GM23338 (cell line): ENCODE data around the gene COBL. TPM values are rescaled to one million over a fixed set of nuclear protein-coding genes. Genes with fewer than 3 reads are reported as not detected.
A peak's percentile ranks its signal among the peaks of the same experiment; 100 is the strongest.

Source experiments
- ATAC-seq: fragments of 200-7000 bp; cut with Tn5 transposase; 3 replicates; pipeline ENCODE4 v1.9.1; 2020
- DNase-seq: peaks from one replicate; pipeline ENCODE4 v3.0.0-alpha.2; 2015; ENCODE audit warnings: low spot score
- H2AFZ ChIP-seq: fragments of 200-600 bp; sonication (generic); 2 replicates; pipeline ENCODE4 v1.8.0; 2016; ENCODE audit warnings: antibody characterized with exemption, mild to moderate bottlenecking, moderate library complexity
- H3F3A ChIP-seq: fragments of 200-600 bp; sonication (generic); replicated peaks from 2 replicates; pipeline ENCODE4 v1.8.0; 2017; ENCODE audit warnings: antibody characterized with exemption, mixed run types, low read depth
- H3K27ac ChIP-seq: fragments of 200-600 bp; sonication (generic); 2 replicates; pipeline ENCODE4 v1.6.1; 2016; ENCODE audit warnings: low read depth
- H3K27me3 ChIP-seq: fragments of 200-600 bp; sonication (generic); 2 replicates; pipeline ENCODE4 v1.8.0; 2016; ENCODE audit warnings: mild to moderate bottlenecking, mixed run types, moderate library complexity; ENCODE audit not compliant: insufficient read depth
- H3K36me3 ChIP-seq: fragments of 200-600 bp; sonication (generic); 2 replicates; pipeline ENCODE4 v1.8.0; 2016; ENCODE audit warnings: mild to moderate bottlenecking; ENCODE audit not compliant: insufficient read depth
- H3K4me1 ChIP-seq: fragments of 200-600 bp; sonication (generic); 2 replicates; pipeline ENCODE4 v1.8.0; 2016; ENCODE audit warnings: mild to moderate bottlenecking, moderate library complexity; ENCODE audit not compliant: insufficient read depth
- H3K4me2 ChIP-seq: fragments of 200-600 bp; sonication (generic); 2 replicates; pipeline ENCODE4 v1.7.1; 2017; ENCODE audit warnings: mixed run types
- H3K4me3 ChIP-seq: fragments of 200-600 bp; sonication (generic); 2 replicates; pipeline ENCODE4 v1.6.1; 2016; ENCODE audit warnings: mixed run types
- H3K79me2 ChIP-seq: fragments of 200-600 bp; sonication (generic); replicated peaks from 2 replicates; pipeline ENCODE4 v1.8.0; 2017; ENCODE audit warnings: mild to moderate bottlenecking; ENCODE audit not compliant: insufficient read depth
- H3K9me2 ChIP-seq: fragments of 200-600 bp; sonication (generic); 2 replicates; pipeline ENCODE4 v1.8.0; 2017; ENCODE audit not compliant: insufficient read depth
- H4K20me1 ChIP-seq: fragments of 200-600 bp; sonication (generic); replicated peaks from 2 replicates; pipeline ENCODE4 v1.8.0; 2017; ENCODE audit warnings: mild to moderate bottlenecking; ENCODE audit not compliant: insufficient read depth
- H3K27ac Mint-ChIP-seq: 2 replicates; pipeline ENCODE4 v1.8.0; 2020; ENCODE audit warnings: inconsistent platforms, mild to moderate bottlenecking, moderate library complexity, mixed read lengths
- H3K27me3 Mint-ChIP-seq: 3 replicates; pipeline ENCODE4 v1.8.0; 2022; ENCODE audit warnings: low read depth, mild to moderate bottlenecking, moderate library complexity, mixed read lengths, inconsistent platforms; ENCODE audit not compliant: insufficient read depth, poor library complexity
- H3K36me3 Mint-ChIP-seq: 3 replicates; pipeline ENCODE4 v1.8.0; 2021; ENCODE audit warnings: low read depth, mild to moderate bottlenecking, inconsistent platforms, moderate library complexity, mixed read lengths
- H3K4me1 Mint-ChIP-seq: 3 replicates; pipeline ENCODE4 v1.8.0; 2020; ENCODE audit warnings: mild to moderate bottlenecking, inconsistent platforms, mixed read lengths
- H3K4me3 Mint-ChIP-seq: 3 replicates; pipeline ENCODE4 v1.8.0; 2021; ENCODE audit warnings: moderate library complexity, mild to moderate bottlenecking, inconsistent platforms, mixed read lengths
- H3K9me3 Mint-ChIP-seq: 3 replicates; pipeline ENCODE4 v1.8.0; 2020; ENCODE audit warnings: moderate library complexity, mild to moderate bottlenecking, inconsistent platforms, mixed read lengths
- CREB1 ChIP-seq: fragments of 250-450 bp; sonication (Bioruptor Pico); IDR thresholded peaks from 2 replicates; pipeline ENCODE4 v1.5.0; 2020; ENCODE audit warnings: low read depth, mild to moderate bottlenecking, moderate library complexity
- CTCF ChIP-seq, 2 experiments: fragments of 200-600 bp in 1 of 2; sonication (generic) in 1 of 2; conservative IDR thresholded peaks; 2 replicates each; pipeline versions ENCODE4 v1.5.1 to v1.6.1; 2016 to 2017; ENCODE audit warnings: antibody characterized with exemption in 2 of 2, low read depth in 2 of 2, mild to moderate bottlenecking in 2 of 2, moderate library complexity in 1 of 2
- ETS1 ChIP-seq: IDR thresholded peaks from 2 replicates; pipeline ENCODE4 v1.6.1; 2016; ENCODE audit warnings: antibody characterized with exemption
- EZH2 ChIP-seq: fragments of 200-600 bp; sonication (generic); IDR thresholded peaks from one replicate; pipeline ENCODE4 v1.8.0; 2017; ENCODE audit warnings: antibody characterized with exemption, mild to moderate bottlenecking, low read depth; ENCODE audit not compliant: unreplicated experiment
- EZH2phosphoT487 ChIP-seq: fragments of 200-600 bp; sonication (generic); IDR thresholded peaks from one replicate; pipeline ENCODE4 v1.8.1; 2018; ENCODE audit warnings: antibody characterized with exemption; ENCODE audit not compliant: unreplicated experiment
- JUNB ChIP-seq: IDR thresholded peaks from one replicate; pipeline ENCODE4 v1.6.1; 2016; ENCODE audit warnings: antibody characterized with exemption; ENCODE audit not compliant: unreplicated experiment
- NANOG ChIP-seq: IDR thresholded peaks from 2 replicates; pipeline ENCODE4 v1.6.1; 2016; ENCODE audit warnings: antibody characterized with exemption, borderline replicate concordance
- POLR2AphosphoS5 ChIP-seq: IDR thresholded peaks from 2 replicates; pipeline ENCODE4 v1.6.1; 2016; ENCODE audit warnings: antibody characterized with exemption, low read depth
- REST ChIP-seq: IDR thresholded peaks from one replicate; pipeline ENCODE4 v1.6.1; 2018; ENCODE audit warnings: antibody characterized with exemption; ENCODE audit not compliant: unreplicated experiment
- STAT1 ChIP-seq: IDR thresholded peaks from one replicate; pipeline ENCODE4 v1.6.1; 2016; ENCODE audit warnings: antibody characterized with exemption; ENCODE audit not compliant: unreplicated experiment
- ZNF114 ChIP-seq: fragments of 250-450 bp; sonication (Bioruptor Pico); IDR thresholded peaks from 2 replicates; pipeline ENCODE4 v1.5.0; 2020; ENCODE audit warnings: mild to moderate bottlenecking, moderate library complexity
- ZNF331 ChIP-seq: fragments of 250-450 bp; sonication (Bioruptor Pico); IDR thresholded peaks from 2 replicates; pipeline ENCODE4 v1.5.0; 2020; ENCODE audit warnings: low read depth, mild to moderate bottlenecking, moderate library complexity
- ZNF462 ChIP-seq: fragments of 250-450 bp; sonication (Bioruptor Pico); IDR thresholded peaks from 2 replicates; pipeline ENCODE4 v1.5.0; 2020; ENCODE audit warnings: mild to moderate bottlenecking, moderate library complexity
- polyA plus RNA-seq: library from polyadenylated mRNA; unstranded; fragments of >200 nt; fragmentation: Nextera tagmentation; extraction: Ambion mirVana; gene quantifications from 2 replicates; pipeline ENCODE4 v1.2.1, GENCODE V29; 2016
- total RNA-seq: library from RNA; depleted of rRNA; stranded (reverse); fragments of >200 nt; shearing (Covaris generic); gene quantifications from 2 replicates; pipeline ENCODE4 v1.2.3, GENCODE V29; 2014

COBL gene
- total and polyA plus RNA-seq, 2 experiments from 2014 or later, result 18.3 to 51.9 TPM

GRCh38 chr7:51265066-51265907 lies 51.3 kb downstream of the COBL start:
- ATAC-seq, result peak; percentile 15; the same call in 1 of the 3 replicates
- no peaks in the 10 kb centered on the region; the same call in 1 of the 2 replicates for H3F3A ChIP-seq
- DNase-seq, result no peak
- H4K20me1 ChIP-seq, result peaks cover 26% of the 10 kb centered on the region
- no peak overlapping the region for H3K4me3 Mint-ChIP-seq
- H3K27ac Mint-ChIP-seq, result no peak overlapping the region
- no peak for TF ChIP-seq ZNF114
- TF ChIP-seq ZNF462 (CRISPR knock-in tag), result no peak
- no peak for TF ChIP-seq ZNF331 (CRISPR knock-in tag)
- no peak for TF ChIP-seq EZH2
- TF ChIP-seq NANOG, result no peak
- TF ChIP-seq STAT1, result no peak
- no peak for TF ChIP-seq POLR2AphosphoS5
- TF ChIP-seq CTCF (conservative IDR thresholded peaks at IDR 0.05; ENCODE audit: low read depth in 2 of 2), result no peak
- TF ChIP-seq ETS1, result no peak
- no peak for TF ChIP-seq CREB1 (CRISPR knock-in tag)
- no peak for TF ChIP-seq EZH2phosphoT487
- no peak for TF ChIP-seq REST
- no peak for TF ChIP-seq JUNB
- H3K4me2 ChIP-seq, result no peak overlapping the region
- H3K27ac ChIP-seq, result no peak overlapping the region
- H3K27me3 Mint-ChIP-seq, result peaks cover 2% of the 10 kb centered on the region
- H3K27me3 ChIP-seq, result no peaks in the 10 kb centered on the region
- no peaks in the 10 kb centered on the region for H3K9me2 ChIP-seq
- peaks cover 40% of the 10 kb centered on the region for H3K4me1 Mint-ChIP-seq
- no peaks in the 10 kb centered on the region for H3K36me3 Mint-ChIP-seq
- H3K9me3 Mint-ChIP-seq, result no peaks in the 10 kb centered on the region
- H3K36me3 ChIP-seq, result no peaks in the 10 kb centered on the region
- H3K79me2 ChIP-seq, result peaks cover 85% of the 10 kb centered on the region
- no peak overlapping the region for H3K4me3 ChIP-seq
- peaks cover 34% of the 10 kb centered on the region for H3K4me1 ChIP-seq
- H2AFZ ChIP-seq, result no peak overlapping the region
